HEK293 (cell line): Measurements from ENCODE around the gene SBK2.
"Not testable (repeated sequence)": the region's sequence is repeated elsewhere in the genome, so short reads cannot be mapped to it uniquely, and the experiment has no call there.

Source experiments
- CTCF ChIA-PET: fragments of 350-600 bp; formaldehyde crosslinking; extraction: SDS; loops from one replicate; lab custom pipeline; 2021; ENCODE audit warnings: antibody characterized with exemption; lab: Yijun Ruan, JAX
- POLR2A ChIA-PET: fragments of 300-600 bp; formaldehyde crosslinking; extraction: SDS; loops from one replicate; lab custom pipeline; 2020; ENCODE audit warnings: antibody characterized with exemption, inconsistent platforms; lab: Yijun Ruan, JAX
- H3K27ac ChIP-seq: fragments of 200-500 bp; sonication (Bioruptor generic); 2 replicates; pipeline ENCODE4 v1.5.1; 2014; ENCODE audit warnings: low read depth, low read length, control low read depth, inconsistent platforms; ENCODE audit errors: extremely low read depth
- H3K36me3 ChIP-seq, 2 experiments: fragments of 200-500 bp in 1 of 2; sonication (Bioruptor generic) in 1 of 2; 1 replicate in 1 of 2; 2 replicates in 1 of 2; pipeline ENCODE4 v1.5.1; 2014 to 2017; ENCODE audit warnings: inconsistent platforms in 2 of 2, low read length in 2 of 2; ENCODE audit not compliant: control insufficient read depth in 2 of 2, insufficient read depth in 1 of 2
- H3K4me1 ChIP-seq: fragments of 200-500 bp; sonication (Bioruptor generic); 2 replicates; pipeline ENCODE4 v1.5.1; 2014; ENCODE audit warnings: mild to moderate bottlenecking, low read length, inconsistent platforms; ENCODE audit not compliant: control insufficient read depth, insufficient read depth
- H3K4me3 ChIP-seq: 2 replicates; pipeline ENCODE4 v1.5.1; 2011; ENCODE audit warnings: low read depth, mild to moderate bottlenecking, control low read depth, low read length, moderate library complexity
- H3K9me3 ChIP-seq: fragments of 200-500 bp; sonication (Bioruptor generic); 2 replicates; pipeline ENCODE4 v1.5.1; 2014; ENCODE audit warnings: low read depth, low read length, inconsistent platforms; ENCODE audit not compliant: control insufficient read depth, insufficient read depth
- ATF2 ChIP-seq: fragments of 450-650 bp; formaldehyde crosslinking; IDR thresholded peaks from 2 replicates; pipeline ENCODE4 v1.5.1; 2016; ENCODE audit warnings: missing biosample characterization, missing genetic modification characterization, low read depth
- KLF7 ChIP-seq: fragments of 450-650 bp; formaldehyde crosslinking; IDR thresholded peaks from 2 replicates; pipeline ENCODE4 v1.5.1; 2016; ENCODE audit warnings: missing biosample characterization, missing genetic modification characterization, borderline replicate concordance
- KLF8 ChIP-seq: fragments of 450-650 bp; formaldehyde crosslinking; IDR thresholded peaks from 2 replicates; pipeline ENCODE4 v1.5.1; 2016; ENCODE audit warnings: missing biosample characterization, missing genetic modification characterization
- MZF1 ChIP-seq: fragments of 450-650 bp; formaldehyde crosslinking; IDR thresholded peaks from 2 replicates; pipeline ENCODE4 v1.5.1; 2017; ENCODE audit warnings: missing biosample characterization, missing genetic modification characterization, borderline replicate concordance
- SALL2 ChIP-seq: fragments of 450-650 bp; formaldehyde crosslinking; IDR thresholded peaks from 2 replicates; pipeline ENCODE4 v1.5.0; 2017; ENCODE audit warnings: missing biosample characterization, mild to moderate bottlenecking, missing genetic modification characterization, borderline replicate concordance
- SCRT2 ChIP-seq: fragments of 450-650 bp; formaldehyde crosslinking; IDR thresholded peaks from 2 replicates; pipeline ENCODE4 v1.5.1; 2016; ENCODE audit warnings: missing biosample characterization, missing genetic modification characterization
- TRIM28 ChIP-seq: IDR thresholded peaks from 2 replicates; pipeline ENCODE4 v1.6.1; 2011; ENCODE audit warnings: low read length, control low read depth, borderline replicate concordance
- ZBTB17 ChIP-seq: fragments of 450-650 bp; formaldehyde crosslinking; IDR thresholded peaks from 2 replicates; pipeline ENCODE4 v1.5.1; 2016; ENCODE audit warnings: missing biosample characterization, missing genetic modification characterization
- ZBTB20 ChIP-seq: fragments of 450-650 bp; formaldehyde crosslinking; IDR thresholded peaks from 2 replicates; pipeline ENCODE4 v1.5.1; 2016; ENCODE audit warnings: missing biosample characterization, missing genetic modification characterization
- ZNF114 ChIP-seq: fragments of 450-650 bp; formaldehyde crosslinking; IDR thresholded peaks from 2 replicates; pipeline ENCODE4 v1.5.0; 2017; ENCODE audit warnings: missing biosample characterization, missing genetic modification characterization
- ZNF140 ChIP-seq: fragments of 450-650 bp; formaldehyde crosslinking; IDR thresholded peaks from 2 replicates; pipeline ENCODE4 v1.5.1; 2016; ENCODE audit warnings: missing biosample characterization, missing genetic modification characterization
- ZNF169 ChIP-seq: fragments of 450-650 bp; formaldehyde crosslinking; IDR thresholded peaks from 2 replicates; pipeline ENCODE4 v1.5.1; 2016; ENCODE audit warnings: missing biosample characterization, missing genetic modification characterization
- ZNF311 ChIP-seq: fragments of 450-650 bp; formaldehyde crosslinking; IDR thresholded peaks from 2 replicates; pipeline ENCODE4 v1.5.1; 2017; ENCODE audit warnings: missing biosample characterization, missing genetic modification characterization, borderline replicate concordance
- ZNF366 ChIP-seq: fragments of 450-650 bp; formaldehyde crosslinking; conservative IDR thresholded peaks from 2 replicates; pipeline ENCODE4 v1.5.1; 2016; ENCODE audit warnings: missing biosample characterization, missing genetic modification characterization
- ZNF416 ChIP-seq: fragments of 450-650 bp; formaldehyde crosslinking; IDR thresholded peaks from 2 replicates; pipeline ENCODE4 v1.5.1; 2016; ENCODE audit warnings: missing biosample characterization, missing genetic modification characterization
- ZNF529 ChIP-seq: fragments of 450-650 bp; formaldehyde crosslinking; IDR thresholded peaks from 2 replicates; pipeline ENCODE4 v1.5.1; 2017; ENCODE audit warnings: missing genetic modification characterization, missing biosample characterization; ENCODE audit not compliant: insufficient replicate concordance
- ZNF530 ChIP-seq: fragments of 450-650 bp; formaldehyde crosslinking; IDR thresholded peaks from 2 replicates; pipeline ENCODE4 v1.5.1; 2016; ENCODE audit warnings: low read depth, missing biosample characterization, missing genetic modification characterization
- ZNF544 ChIP-seq: fragments of 450-650 bp; formaldehyde crosslinking; IDR thresholded peaks from 2 replicates; pipeline ENCODE4 v1.5.0; 2017; ENCODE audit warnings: missing biosample characterization, missing genetic modification characterization
- ZNF610 ChIP-seq: fragments of 450-650 bp; formaldehyde crosslinking; IDR thresholded peaks from 2 replicates; pipeline ENCODE4 v1.5.1; 2016; ENCODE audit warnings: missing biosample characterization, missing genetic modification characterization, borderline replicate concordance
- ZNF639 ChIP-seq: fragments of 450-650 bp; formaldehyde crosslinking; IDR thresholded peaks from 2 replicates; pipeline ENCODE4 v1.5.1; 2016; ENCODE audit warnings: missing biosample characterization, missing genetic modification characterization
- ZNF664 ChIP-seq: fragments of 450-650 bp; formaldehyde crosslinking; IDR thresholded peaks from 2 replicates; pipeline ENCODE4 v1.5.1; 2016; ENCODE audit warnings: missing biosample characterization, missing genetic modification characterization
- ZNF791 ChIP-seq: fragments of 450-650 bp; formaldehyde crosslinking; IDR thresholded peaks from 2 replicates; pipeline ENCODE4 v1.5.1; 2016; ENCODE audit warnings: missing biosample characterization, missing genetic modification characterization
- ZNF837 ChIP-seq: fragments of 450-650 bp; formaldehyde crosslinking; IDR thresholded peaks from 2 replicates; pipeline ENCODE4 v1.5.1; 2016; ENCODE audit warnings: missing biosample characterization, missing genetic modification characterization
- ZSCAN4 ChIP-seq: fragments of 450-650 bp; formaldehyde crosslinking; IDR thresholded peaks from 2 replicates; pipeline ENCODE4 v1.5.1; 2017; ENCODE audit warnings: missing biosample characterization, missing genetic modification characterization

Gene SBK2

DNA sequence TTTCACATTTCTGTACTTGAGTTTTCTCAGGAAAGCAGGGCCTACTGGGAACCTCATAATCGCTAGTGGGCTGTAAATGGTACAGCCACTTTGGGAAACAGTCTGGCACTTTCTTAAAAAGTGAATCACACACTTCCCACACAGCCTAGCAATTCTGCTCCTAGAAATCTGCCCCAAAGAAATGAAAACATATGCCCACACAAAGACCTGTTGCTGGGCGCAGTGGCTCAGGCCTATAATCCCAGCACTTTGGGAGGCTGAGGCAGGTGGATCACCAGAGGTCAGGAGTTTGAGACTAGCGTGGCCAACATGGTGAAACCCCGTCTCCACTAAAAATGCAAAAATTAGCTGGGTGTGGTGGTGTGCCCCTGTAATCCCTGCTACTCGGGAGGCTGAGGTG lies 32.5 kb upstream of the SBK2 start:
- H3K9me3 ChIP-seq, H3K27ac ChIP-seq, CTCF ChIA-PET, H3K4me3 ChIP-seq, H3K36me3 ChIP-seq, H3K4me1 ChIP-seq: not testable (repeated sequence)
- POLR2A ChIA-PET, result interaction anchor here (1.0 kb wide), 1 partner anchor 35 kb away, joined by 6 read pairs; no protein-coding TSS in a partner anchor
- TF ChIP-seq SCRT2 (tag by site-specific recombination), result peak; percentile 47
- TF ChIP-seq ZNF140 (tag by site-specific recombination), result peak; percentile 92

GRCh38 chr19:55567708-55568328 lies 30.9 kb upstream of the SBK2 start:
- POLR2A ChIA-PET, result no interaction called here
- CTCF ChIA-PET, result no interaction called here
- peak; percentile 100 for TF ChIP-seq ZBTB17 (tag by site-specific recombination)
- TF ChIP-seq ZNF544 (tag by site-specific recombination), result 0 out of 2 replicates have a peak, but pooled peaks have one; percentile 17
- TF ChIP-seq ZNF791 (tag by site-specific recombination), result peak; percentile 50; the same call in 1 of the 2 replicates
- TF ChIP-seq TRIM28, result no peak
- TF ChIP-seq ZSCAN4 (tag by site-specific recombination), result no peak
- 0 out of 2 replicates have a peak, but pooled peaks have one; percentile 61 for TF ChIP-seq ZNF169
- TF ChIP-seq ZNF311, result 0 out of 2 replicates have a peak, but pooled peaks have one; percentile 52
- 0 out of 2 replicates have a peak, but pooled peaks have one; percentile 85 for TF ChIP-seq ZNF114 (tag by site-specific recombination)
- peak; percentile 98 for TF ChIP-seq ZNF366 (tag by site-specific recombination)
- TF ChIP-seq, all 188 proteins: peak for 7
- H3K27ac ChIP-seq, result no peak overlapping the region
- no peaks in the 10 kb centered on the region for H3K9me3 ChIP-seq
- no peaks in the 10 kb centered on the region for H3K36me3 ChIP-seq
- no peak overlapping the region for H3K4me3 ChIP-seq
- H3K4me1 ChIP-seq, result no peaks in the 10 kb centered on the region

- POLR2A ChIA-PET, result interaction anchor here (0.9 kb wide), 1 partner anchor 14 kb away, joined by 5 read pairs; no protein-coding TSS in a partner anchor
- no peak overlapping the region for H3K27ac ChIP-seq
- CTCF ChIA-PET, result no interaction called here
- no peaks in the 10 kb centered on the region for H3K36me3 ChIP-seq
- no peaks in the 10 kb centered on the region for H3K4me1 ChIP-seq
- TF ChIP-seq ATF2 (tag by site-specific recombination) (no peak), KLF8 (tag by site-specific recombination) (no peak), ZNF837 (tag by site-specific recombination) (no peak), ZNF530 (no peak), MZF1 (tag by site-specific recombination) (no peak), SALL2 (tag by site-specific recombination) (no peak), ZNF610 (tag by site-specific recombination) (no peak), ZBTB20 (no peak), ZNF664 (tag by site-specific recombination) (no peak), ZNF639 (no peak), KLF7 (no peak), ZNF416 (tag by site-specific recombination) (no peak), ZNF311 (no peak), ZNF140 (tag by site-specific recombination) (no peak), ZNF529 (tag by site-specific recombination) (no peak)
- H3K9me3 ChIP-seq, result no peaks in the 10 kb centered on the region
- H3K4me3 ChIP-seq, result no peak overlapping the region
Observed at GRCh38 chr19:55566823-55567222, 29.9 kb upstream of the SBK2 start.
